ENCODE measurements around the gene BRSK2.

GRCh38 chr11:1408346-1408745 is 18.6 kb downstream of the BRSK2 start:
- TF ChIP-seq, protein P1, sequence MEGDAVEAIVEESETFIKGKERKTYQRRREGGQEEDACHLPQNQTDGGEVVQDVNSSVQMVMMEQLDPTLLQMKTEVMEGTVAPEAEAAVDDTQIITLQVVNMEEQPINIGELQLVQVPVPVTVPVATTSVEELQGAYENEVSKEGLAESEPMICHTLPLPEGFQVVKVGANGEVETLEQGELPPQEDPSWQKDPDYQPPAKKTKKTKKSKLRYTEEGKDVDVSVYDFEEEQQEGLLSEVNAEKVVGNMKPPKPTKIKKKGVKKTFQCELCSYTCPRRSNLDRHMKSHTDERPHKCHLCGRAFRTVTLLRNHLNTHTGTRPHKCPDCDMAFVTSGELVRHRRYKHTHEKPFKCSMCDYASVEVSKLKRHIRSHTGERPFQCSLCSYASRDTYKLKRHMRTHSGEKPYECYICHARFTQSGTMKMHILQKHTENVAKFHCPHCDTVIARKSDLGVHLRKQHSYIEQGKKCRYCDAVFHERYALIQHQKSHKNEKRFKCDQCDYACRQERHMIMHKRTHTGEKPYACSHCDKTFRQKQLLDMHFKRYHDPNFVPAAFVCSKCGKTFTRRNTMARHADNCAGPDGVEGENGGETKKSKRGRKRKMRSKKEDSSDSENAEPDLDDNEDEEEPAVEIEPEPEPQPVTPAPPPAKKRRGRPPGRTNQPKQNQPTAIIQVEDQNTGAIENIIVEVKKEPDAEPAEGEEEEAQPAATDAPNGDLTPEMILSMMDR (IDR thresholded peaks at IDR 0.05): no peak
- no peak for TF ChIP-seq POLR2AphosphoS5 (IDR thresholded peaks at IDR 0.05)

Data from breast epithelium (tissue), 3 donors.